ENCODE measurements around the gene BARHL1. TPM values are rescaled to one million over a fixed set of nuclear protein-coding genes. Genes with fewer than 3 reads are reported as not detected.

Gene BARHL1
- total RNA-seq, 1 donor from 2014 or later: 1.0 TPM

- peak overlapping the region; percentile 59 for H3K27ac Mint-ChIP-seq
- no peaks in the 10 kb centered on the region for H3K9me3 Mint-ChIP-seq
- H3F3A ChIP-seq (ENCODE audit: low read depth): peaks cover 46% of the 10 kb centered on the region
- H3K4me3 Mint-ChIP-seq: no peak overlapping the region
- DNase-seq (ENCODE audit: low spot score): no peak
- no peak overlapping the region for H3K27ac ChIP-seq
- H3K79me2 ChIP-seq (ENCODE audit: low read depth): no peaks in the 10 kb centered on the region
- H3K4me1 Mint-ChIP-seq: peaks cover 69% of the 10 kb centered on the region
- peaks cover 10% of the 10 kb centered on the region for H3K27me3 Mint-ChIP-seq (ENCODE audit: insufficient read depth, low read depth)
- TF ChIP-seq EZH2phosphoT487 (IDR thresholded peaks at IDR 0.05) (no peak), EZH2 (IDR thresholded peaks at IDR 0.05) (no peak), CTCF (IDR thresholded peaks at IDR 0.05) (no peak)
- H2AFZ ChIP-seq (replicated peaks): no peak overlapping the region
- no peak overlapping the region for H3K4me3 ChIP-seq
- H3K27me3 ChIP-seq: peaks cover 7% of the 10 kb centered on the region
- H4K20me1 ChIP-seq (ENCODE audit: low read depth): peaks cover 61% of the 10 kb centered on the region
- H3K9ac ChIP-seq: no peak overlapping the region
- no peaks in the 10 kb centered on the region for H3K36me3 ChIP-seq
- H3K4me1 ChIP-seq: peaks cover 33% of the 10 kb centered on the region
- H3K4me2 ChIP-seq: peak overlapping the region; percentile 30
- H3K36me3 Mint-ChIP-seq: peaks cover 30% of the 10 kb centered on the region
- no peaks in the 10 kb centered on the region for H3K9me3 ChIP-seq (ENCODE audit: low read depth)
These were observed 23.7 kb downstream of the BARHL1 start for GRCh38 chr9:132606066-132606465.

DNA sequence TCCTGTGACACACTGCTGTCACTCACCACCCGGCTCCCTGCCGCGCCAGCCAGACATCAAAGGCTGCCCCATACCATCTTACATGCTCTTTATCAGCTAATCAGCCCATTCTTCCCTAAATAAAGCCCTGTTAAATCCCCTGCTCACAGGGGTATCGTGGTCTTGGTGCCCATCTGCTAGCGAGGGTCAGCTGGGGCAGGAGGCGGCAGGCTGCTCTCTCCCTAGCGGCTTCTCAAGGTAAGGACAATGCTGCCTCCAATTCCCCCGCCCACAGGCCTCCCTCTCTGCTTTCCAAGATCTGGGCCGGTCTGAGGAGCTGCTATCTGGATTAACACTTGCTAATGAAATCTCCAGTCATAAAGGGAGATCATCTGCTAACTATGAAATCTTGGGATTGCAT is 26.8 kb downstream of the BARHL1 start:
- Histone ChIP-seq H2AFZ (replicated peaks) (no peak overlapping the region), H4K20me1 (ENCODE audit: low read depth) (peaks cover 65% of the 10 kb centered on the region), H3K27me3 (peaks cover 7% of the 10 kb centered on the region), H3K27ac (no peak overlapping the region), H3F3A (ENCODE audit: low read depth) (peaks cover 46% of the 10 kb centered on the region), H3K4me2 (peak overlapping the region; percentile 38), H3K9me3 (ENCODE audit: low read depth) (no peaks in the 10 kb centered on the region), H3K79me2 (ENCODE audit: low read depth) (no peaks in the 10 kb centered on the region), H3K36me3 (no peaks in the 10 kb centered on the region), H3K4me1 (peaks cover 33% of the 10 kb centered on the region), H3K9ac (no peak overlapping the region), H3K4me3 (no peak overlapping the region)
- DNase-seq (ENCODE audit: low spot score): peak; percentile 88
- Mint-ChIP-seq H3K27me3 (ENCODE audit: insufficient read depth, low read depth) (peaks cover 6% of the 10 kb centered on the region), H3K4me1 (peaks cover 60% of the 10 kb centered on the region), H3K4me3 (no peak overlapping the region), H3K36me3 (peaks cover 30% of the 10 kb centered on the region), H3K27ac (peak overlapping the region; percentile 83), H3K9me3 (no peaks in the 10 kb centered on the region)
- TF ChIP-seq CTCF (IDR thresholded peaks at IDR 0.05) (peak; percentile 54), EZH2phosphoT487 (IDR thresholded peaks at IDR 0.05) (peak; percentile 62), EZH2 (IDR thresholded peaks at IDR 0.05) (no peak)

DNA sequence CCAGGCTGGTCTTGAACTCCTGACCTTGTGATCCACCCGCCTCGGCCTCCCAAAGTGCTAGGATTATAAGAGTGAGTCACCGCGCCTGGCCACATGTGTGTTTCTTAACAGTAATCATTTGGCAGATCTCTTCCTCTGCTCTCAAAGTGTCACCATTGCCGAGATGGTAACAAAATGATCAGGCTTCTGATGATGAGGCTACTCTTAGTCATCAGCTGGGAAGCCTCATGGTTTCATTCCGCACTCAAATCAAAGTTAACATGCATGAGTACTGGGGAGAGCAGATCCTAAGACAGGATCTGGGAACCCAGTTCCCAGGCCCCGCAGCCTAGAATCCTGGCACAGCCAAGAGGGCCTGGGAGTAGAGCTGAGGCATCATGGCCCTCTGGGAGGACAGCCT is 27.4 kb downstream of the BARHL1 start:
- TF ChIP-seq EZH2 (IDR thresholded peaks at IDR 0.05) (no peak), EZH2phosphoT487 (IDR thresholded peaks at IDR 0.05) (no peak), CTCF (IDR thresholded peaks at IDR 0.05) (no peak)
- H3K27ac ChIP-seq: no peak overlapping the region
- Mint-ChIP-seq H3K27ac (no peak overlapping the region), H3K9me3 (no peaks in the 10 kb centered on the region), H3K4me3 (no peak overlapping the region), H3K4me1 (peaks cover 54% of the 10 kb centered on the region), H3K36me3 (peaks cover 32% of the 10 kb centered on the region), H3K27me3 (ENCODE audit: insufficient read depth, low read depth) (peaks cover 6% of the 10 kb centered on the region)
- no peak for DNase-seq (ENCODE audit: low spot score)
- H3K4me3 ChIP-seq: no peak overlapping the region
- H4K20me1 ChIP-seq (ENCODE audit: low read depth): peaks cover 61% of the 10 kb centered on the region
- H2AFZ ChIP-seq (replicated peaks): no peak overlapping the region
- H3F3A ChIP-seq (ENCODE audit: low read depth): peaks cover 42% of the 10 kb centered on the region
- no peaks in the 10 kb centered on the region for H3K9me3 ChIP-seq (ENCODE audit: low read depth)
- H3K4me1 ChIP-seq: peaks cover 30% of the 10 kb centered on the region
- no peak overlapping the region for H3K9ac ChIP-seq
- no peaks in the 10 kb centered on the region for H3K36me3 ChIP-seq
- H3K27me3 ChIP-seq: peaks cover 7% of the 10 kb centered on the region
- H3K79me2 ChIP-seq (ENCODE audit: low read depth): no peaks in the 10 kb centered on the region
- H3K4me2 ChIP-seq: peak overlapping the region; percentile 38

Data from neural progenitor cell (in vitro differentiated cells).